Endothelial cell of umbilical vein (primary cell): ENCODE measurements around the gene ZNF3. TPM values are rescaled to one million over a fixed set of nuclear protein-coding genes. Genes with fewer than 3 reads are reported as not detected.
A peak's percentile ranks its signal among the peaks of the same experiment; 100 is the strongest.

Experiments used
- BruUV-seq: library from RNA; stranded (reverse); fragments of 400-500 nt; replicated peaks from 2 replicates; lab custom pipeline; 2021; lab: Mats Ljungman, UMichigan
- CTCF ChIA-PET: fragments of 300-600, 350-600 bp; sonication (Branson Sonifier 250); formaldehyde crosslinking; loops from one replicate; lab custom pipeline; 2021; ENCODE audit warnings: antibody characterized with exemption, inconsistent platforms; lab: Charles Lee
- POLR2A ChIA-PET: fragments of 300-600, 350-600 bp; sonication (Branson Sonifier 250); formaldehyde crosslinking; loops from one replicate; lab custom pipeline; 2021; ENCODE audit warnings: antibody characterized with exemption, inconsistent platforms; lab: Charles Lee
- DNase-seq: peaks from one replicate; pipeline ENCODE4 v3.0.0-alpha.2; 2011; ENCODE audit warnings: low read depth, low spot score
- FAIRE-seq: peaks from 2 replicates; lab custom pipeline; 2011; peaks lifted over from hg19 to GRCh38; lab: Jason Lieb, UNC
- H2AFZ ChIP-seq: 2 replicates; pipeline ENCODE4 v1.6.0; 2012; ENCODE audit warnings: low read depth, low read length, control low read depth, inconsistent platforms
- H3K27ac ChIP-seq: 2 replicates; pipeline ENCODE4 v1.5.1; 2011; ENCODE audit warnings: low read depth, mild to moderate bottlenecking, control low read depth, low read length, moderate library complexity; ENCODE audit not compliant: insufficient read depth
- H3K27me3 ChIP-seq, 2 experiments: 2 replicates each; pipeline versions ENCODE4 v1.6.0 to v1.6.1; 2011; ENCODE audit warnings: low read length in 2 of 2, mixed read lengths in 1 of 2; ENCODE audit not compliant: control insufficient read depth in 2 of 2, insufficient read depth in 2 of 2
- H3K36me3 ChIP-seq, 2 experiments: 2 replicates in 1 of 2; 3 replicates in 1 of 2; pipeline ENCODE4 v1.5.1; 2011; ENCODE audit warnings: low read length in 2 of 2, mild to moderate bottlenecking in 1 of 2, moderate library complexity in 1 of 2; ENCODE audit not compliant: control insufficient read depth in 2 of 2, insufficient read depth in 2 of 2; ENCODE audit errors: extremely low read depth in 1 of 2
- H3K4me1 ChIP-seq: 3 replicates; pipeline ENCODE4 v1.5.1; 2011; ENCODE audit warnings: mild to moderate bottlenecking, low read length; ENCODE audit not compliant: control insufficient read depth, insufficient read depth; ENCODE audit errors: extremely low read depth
- H3K4me2 ChIP-seq: 2 replicates; pipeline ENCODE4 v1.6.1; 2011; ENCODE audit warnings: low read length, control low read depth, mixed read lengths; ENCODE audit not compliant: insufficient read depth
- H3K4me3 ChIP-seq, 3 experiments: fragments of 200-600 bp in 1 of 3; sonication (generic), shearing (Covaris generic) in 1 of 3; replicated peaks in 1 of 3; 2 replicates each; pipeline ENCODE4 v1.5.1; 2011 to 2016; ENCODE audit warnings: control low read depth in 3 of 3, low read length in 3 of 3, mild to moderate bottlenecking in 2 of 3, inconsistent platforms in 1 of 3, low read depth in 1 of 3, moderate library complexity in 1 of 3; ENCODE audit not compliant: insufficient read depth in 1 of 3
- H3K79me2 ChIP-seq: 2 replicates; pipeline ENCODE4 v1.6.0; 2012; ENCODE audit warnings: low read length, inconsistent platforms; ENCODE audit not compliant: control insufficient read depth, insufficient read depth
- H3K9ac ChIP-seq: replicated peaks from 2 replicates; pipeline ENCODE3; 2011; ENCODE audit warnings: low read length, control low read depth; ENCODE audit not compliant: insufficient read depth; ENCODE audit errors: extremely low read depth
- H3K9me1 ChIP-seq: replicated peaks from 3 replicates; pipeline ENCODE4 v1.6.0; 2011; ENCODE audit warnings: mild to moderate bottlenecking, low read length; ENCODE audit not compliant: control insufficient read depth, insufficient read depth; ENCODE audit errors: extremely low read depth
- H3K9me3 ChIP-seq: replicated peaks from 2 replicates; pipeline ENCODE4 v1.5.1; 2012; ENCODE audit warnings: low read length, inconsistent platforms; ENCODE audit not compliant: control insufficient read depth, insufficient read depth
- H4K20me1 ChIP-seq: replicated peaks from 2 replicates; pipeline ENCODE3; 2011; ENCODE audit warnings: mild to moderate bottlenecking, low read length; ENCODE audit not compliant: control insufficient read depth, insufficient read depth; ENCODE audit errors: extremely low read depth
- CTCF ChIP-seq, 2 donors: IDR thresholded peaks; 1 replicate in 1 of 2; 2 replicates in 1 of 2; pipeline ENCODE4 v1.5.1; 2011; ENCODE audit warnings: low read length in 2 of 2, mild to moderate bottlenecking in 2 of 2, moderate library complexity in 2 of 2, control low read depth in 1 of 2, inconsistent platforms in 1 of 2, low read depth in 1 of 2; ENCODE audit not compliant: insufficient read depth in 1 of 2; ENCODE audit errors: extremely low read depth in 1 of 2
- EZH2 ChIP-seq: IDR thresholded peaks from 2 replicates; pipeline ENCODE4 v1.6.1; 2012; ENCODE audit warnings: borderline replicate concordance, low read depth, mild to moderate bottlenecking, moderate library complexity, low read length, inconsistent platforms; ENCODE audit not compliant: severe bottlenecking
- FOS ChIP-seq: IDR thresholded peaks from 2 replicates; pipeline ENCODE4 v1.6.1; 2011; ENCODE audit warnings: mild to moderate bottlenecking, low read length, moderate library complexity, borderline replicate concordance; ENCODE audit not compliant: insufficient read depth
- GATA2 ChIP-seq: IDR thresholded peaks from 2 replicates; pipeline ENCODE4 v1.7.0; 2011; ENCODE audit warnings: low read depth, mild to moderate bottlenecking, moderate library complexity, mixed read lengths, low read length; ENCODE audit not compliant: insufficient read length, insufficient read depth
- JUN ChIP-seq: IDR thresholded peaks from 2 replicates; pipeline ENCODE4 v1.6.1; 2011; ENCODE audit warnings: borderline replicate concordance, low read depth; ENCODE audit not compliant: insufficient read length, insufficient read depth
- MAX ChIP-seq: IDR thresholded peaks from 2 replicates; pipeline ENCODE4 v1.6.1; 2011; ENCODE audit not compliant: insufficient read depth, insufficient read length
- MYC ChIP-seq: IDR thresholded peaks from one replicate; pipeline ENCODE4 v1.6.1; 2011; ENCODE audit warnings: mild to moderate bottlenecking, low read depth, low read length
- POLR2A ChIP-seq: IDR thresholded peaks from 2 replicates; pipeline ENCODE4 v1.6.1; 2012; ENCODE audit warnings: low read depth, mild to moderate bottlenecking, control low read depth, low read length
- POLR2AphosphoS5 ChIP-seq: IDR thresholded peaks from 2 replicates; pipeline ENCODE4 v1.6.1; 2012; ENCODE audit warnings: low read depth, mild to moderate bottlenecking, control low read depth, low read length, moderate library complexity; ENCODE audit not compliant: insufficient read depth
- dilution Hi-C: fragments of 300-500 bp; cut with MboI; formaldehyde crosslinking; loops from one replicate; pipeline ENCODE4 v1.15.0; 2019; ENCODE audit warnings: low sequenced_read_pairs; ENCODE audit not compliant: extremely low pct_ligation_motif_present
- intact Hi-C: fragments of 100-400 bp; cut with micrococcal nuclease; formaldehyde crosslinking; loops from one replicate; pipeline ENCODE4 v1.10.0; 2022
- polyA plus RNA-seq, 4 experiments: library from polyadenylated mRNA; depleted of rRNA in 3 of 4; stranded (reverse) in 3 of 4; unstranded in 1 of 4; fragments of >200 nt; gene quantifications; 2 replicates each; pipeline versions ENCODE4 v1.2.1 to v1.2.3, GENCODE V29; 2011 to 2012; ENCODE audit warnings: missing spikeins in 1 of 4
- total RNA-seq: library from RNA; stranded (reverse); gene quantifications from 2 replicates; pipeline ENCODE4 v1.2.3, GENCODE V29; 2021

Gene ZNF3
- total and polyA plus RNA-seq, 2 donors (not counting 3 experiments of a cell fraction or from before 2014, with no cell fraction given) = 21.8 to 30.9 TPM

GRCh38 chr7:100071018-100071723, 10.4 kb downstream of the ZNF3 start:
- H3K36me3 ChIP-seq = peaks cover 44 to 53% of the 10 kb centered on the region in 2 experiments
- no peaks in the 10 kb centered on the region for H3K4me1 ChIP-seq
- FAIRE-seq (no peak), DNase-seq (no peak)
- BruUV-seq = TSS peak; percentile 6
- no peak overlapping the region for H3K9ac ChIP-seq
- no peaks in the 10 kb centered on the region for H3K79me2 ChIP-seq
- no peaks in the 10 kb centered on the region for H4K20me1 ChIP-seq
- POLR2A ChIA-PET = no interaction called here
- dilution Hi-C loops (no loop called here), intact Hi-C loops (no loop called here)
- no peak overlapping the region for H3K27ac ChIP-seq
- no peak overlapping the region for H3K4me3 ChIP-seq
- H3K9me3 ChIP-seq = peaks cover 26% of the 10 kb centered on the region
- no peak overlapping the region for H3K4me2 ChIP-seq
- H3K27me3 ChIP-seq = no peaks in the 10 kb centered on the region
- H2AFZ ChIP-seq = no peak overlapping the region
- CTCF ChIA-PET = no interaction called here
- no peaks in the 10 kb centered on the region for H3K9me1 ChIP-seq
- TF ChIP-seq JUN (no peak), POLR2A (peak; percentile 32)

GRCh38 chr7:100069991-100070390, 11.5 kb downstream of the ZNF3 start:
- no peak overlapping the region for H3K27ac ChIP-seq
- no peak overlapping the region for H3K4me2 ChIP-seq
- no peak for FAIRE-seq
- intact Hi-C loops (no loop called here), dilution Hi-C loops (no loop called here)
- ChIA-PET POLR2A (interaction anchor here (0.6 to 0.7 kb wide), 2 partner anchors 11 to 31 kb away, joined by 3 read pairs; no protein-coding TSS in a partner anchor), CTCF (no interaction called here)
- H3K27me3 ChIP-seq = no peaks in the 10 kb centered on the region
- H3K9me3 ChIP-seq = peaks cover 26% of the 10 kb centered on the region
- H3K9me1 ChIP-seq = no peaks in the 10 kb centered on the region
- H3K4me3 ChIP-seq = no peak overlapping the region
- H3K36me3 ChIP-seq = peaks cover 37 to 43% of the 10 kb centered on the region in 2 experiments
- no peaks in the 10 kb centered on the region for H3K4me1 ChIP-seq
- no TSS peak for BruUV-seq
- DNase-seq = no peak
- H3K79me2 ChIP-seq = no peaks in the 10 kb centered on the region
- H4K20me1 ChIP-seq = no peaks in the 10 kb centered on the region
- no peak overlapping the region for H2AFZ ChIP-seq
- TF ChIP-seq CTCF (IDR thresholded peaks at IDR 0.05; ENCODE audit: extremely low read depth in 1 of 2, insufficient read depth in 1 of 2, low read depth in 1 of 2, low read length in 2 of 2) = no peak
- no peak for TF ChIP-seq FOS
- no peak for TF ChIP-seq GATA2
- TF ChIP-seq MAX = no peak
- no peak for TF ChIP-seq POLR2A
- no peak for TF ChIP-seq POLR2AphosphoS5
- no peak for TF ChIP-seq EZH2
- no peak for TF ChIP-seq MYC
- TF ChIP-seq JUN = no peak
- H3K9ac ChIP-seq = no peak overlapping the region
